CD4-positive, alpha-beta T cell (primary cell): Measurements from ENCODE around the gene RAB7A. TPM values are rescaled to one million over a fixed set of nuclear protein-coding genes. Genes with fewer than 3 reads are reported as not detected.
"Not testable (repeated sequence)": the region's sequence is repeated elsewhere in the genome, so short reads cannot be mapped to it uniquely, and the experiment has no call there.

ENCODE experiments used
- ATAC-seq: fragments of 200-7000 bp; cut with Tn5 transposase; one replicate; pipeline ENCODE4 v1.10.0; 2022; ENCODE audit warnings: mild to moderate bottlenecking; ENCODE audit not compliant: poor library complexity
- CTCF ChIA-PET: fragments of 350-600 bp; sonication (Branson Sonifier 250); formaldehyde crosslinking; loops from one replicate; lab custom pipeline; 2021; ENCODE audit warnings: antibody characterized with exemption, inconsistent platforms; lab: Charles Lee
- POLR2A ChIA-PET: fragments of 350-600 bp; sonication (Branson Sonifier 250); formaldehyde crosslinking; loops from one replicate; lab custom pipeline; 2021; ENCODE audit warnings: antibody characterized with exemption, inconsistent platforms; lab: Charles Lee
- DNase-seq, 14 experiments: peaks; one replicate each; pipeline ENCODE4 v3.0.0-alpha.2; 2013 to 2020; ENCODE audit warnings: mixed read lengths in 2 of 14
- H3K27ac ChIP-seq, 2 donors: one replicate each; pipeline versions ENCODE4 v1.5.1 to v1.7.0; 2013; ENCODE audit warnings: low read length in 2 of 2, low read depth in 1 of 2, mild to moderate bottlenecking in 1 of 2
- H3K27me3 ChIP-seq, 2 experiments: 1 replicate in 1 of 2; 2 replicates in 1 of 2; pipeline versions ENCODE4 v1.6.1 to v1.7.0; 2013; ENCODE audit warnings: low read length in 2 of 2, control low read depth in 1 of 2, mild to moderate bottlenecking in 1 of 2, moderate library complexity in 1 of 2; ENCODE audit not compliant: insufficient read depth in 2 of 2, control insufficient read depth in 1 of 2
- H3K36me3 ChIP-seq: one replicate; pipeline ENCODE4 v1.6.1; 2013; ENCODE audit warnings: low read length, control low read depth; ENCODE audit not compliant: insufficient read depth
- H3K4me1 ChIP-seq: one replicate; pipeline ENCODE4 v1.6.1; 2013; ENCODE audit warnings: low read length, control low read depth; ENCODE audit not compliant: insufficient read depth
- H3K4me3 ChIP-seq: one replicate; pipeline ENCODE4 v1.5.1; 2013; ENCODE audit warnings: mild to moderate bottlenecking, low read length, moderate library complexity
- H3K9me3 ChIP-seq, 2 experiments: 1 replicate in 1 of 2; 2 replicates in 1 of 2; pipeline versions ENCODE4 v1.6.1 to v1.7.0; 2013; ENCODE audit warnings: low read length in 2 of 2, mild to moderate bottlenecking in 2 of 2, control low read depth in 1 of 2, moderate library complexity in 1 of 2; ENCODE audit not compliant: control insufficient read depth in 1 of 2, insufficient read depth in 1 of 2
- H3K27ac Mint-ChIP-seq: one replicate; pipeline ENCODE4 v1.8.0; 2020; ENCODE audit warnings: mixed read lengths
- H3K27me3 Mint-ChIP-seq: one replicate; pipeline ENCODE4 v1.8.0; 2021; ENCODE audit warnings: mixed read lengths
- H3K36me3 Mint-ChIP-seq: one replicate; pipeline ENCODE4 v1.8.0; 2021; ENCODE audit warnings: low read depth, mixed read lengths
- H3K4me1 Mint-ChIP-seq: one replicate; pipeline ENCODE4 v1.8.0; 2021; ENCODE audit warnings: low read depth, mixed read lengths
- H3K4me3 Mint-ChIP-seq: one replicate; pipeline ENCODE4 v1.8.0; 2020; ENCODE audit warnings: mild to moderate bottlenecking, mixed read lengths
- H3K9me3 Mint-ChIP-seq: one replicate; pipeline ENCODE4 v1.8.0; 2020; ENCODE audit warnings: mixed read lengths
- intact Hi-C, 2 experiments: fragments of 100-400 bp; cut with DNase I in 1 of 2; cut with micrococcal nuclease in 1 of 2; formaldehyde crosslinking; loops; one replicate each; pipeline versions ENCODE4 v1.15.1 to v1.9.0; 2023 to 2025; cut with DNase I, micrococcal nuclease
- total RNA-seq, 174 experiments: library from RNA in 2 of 174; stranded (reverse) in 2 of 174; gene quantifications; one replicate each; pipeline ENCODE4 v1.2.3 and lab custom pipeline; 2021 to 2026
- TF ChIP-seq, protein P1 (sequence below): fragments of 200-600 bp; IDR thresholded peaks from one replicate; pipeline ENCODE4 v1.8.0; 2022; ENCODE audit warnings: antibody characterized with exemption, mild to moderate bottlenecking

RAB7A gene
- total RNA-seq, 2 experiments from 2014 or later: 113 to 121 TPM

- Histone ChIP-seq H3K27ac (peak overlapping the region in 1 of 2 donors; percentile 20), H3K27me3 (no peaks in the 10 kb centered on the region), H3K4me3 (no peak overlapping the region), H3K4me1 (peaks cover 23% of the 10 kb centered on the region), H3K9me3 (peaks cover 0 to 4% of the 10 kb centered on the region in 2 experiments), H3K36me3 (no peaks in the 10 kb centered on the region)
- DNase-seq (peak in 8 of 14 experiments; percentile 4 to 76 (median 38)), ATAC-seq (peak; percentile 88)
- Mint-ChIP-seq H3K27ac (peak overlapping the region; percentile 80), H3K27me3 (no peaks in the 10 kb centered on the region), H3K4me3 (no peak overlapping the region), H3K9me3 (no peaks in the 10 kb centered on the region), H3K36me3 (no peaks in the 10 kb centered on the region), H3K4me1 (peaks cover 25% of the 10 kb centered on the region)
- intact Hi-C loops: no loop called here
- ChIA-PET POLR2A (interaction anchor here (0.8 to 2.4 kb wide), 8 partner anchors 11 to 80 kb away, joined by 3 to 17 read pairs (median 3); partner anchors contain the start of gene RAB7A), CTCF (interaction anchor here (1.1 to 1.3 kb wide), 2 partner anchors 11 to 34 kb away, joined by 3 to 7 read pairs; no protein-coding TSS in a partner anchor)
- TF ChIP-seq, protein P1, sequence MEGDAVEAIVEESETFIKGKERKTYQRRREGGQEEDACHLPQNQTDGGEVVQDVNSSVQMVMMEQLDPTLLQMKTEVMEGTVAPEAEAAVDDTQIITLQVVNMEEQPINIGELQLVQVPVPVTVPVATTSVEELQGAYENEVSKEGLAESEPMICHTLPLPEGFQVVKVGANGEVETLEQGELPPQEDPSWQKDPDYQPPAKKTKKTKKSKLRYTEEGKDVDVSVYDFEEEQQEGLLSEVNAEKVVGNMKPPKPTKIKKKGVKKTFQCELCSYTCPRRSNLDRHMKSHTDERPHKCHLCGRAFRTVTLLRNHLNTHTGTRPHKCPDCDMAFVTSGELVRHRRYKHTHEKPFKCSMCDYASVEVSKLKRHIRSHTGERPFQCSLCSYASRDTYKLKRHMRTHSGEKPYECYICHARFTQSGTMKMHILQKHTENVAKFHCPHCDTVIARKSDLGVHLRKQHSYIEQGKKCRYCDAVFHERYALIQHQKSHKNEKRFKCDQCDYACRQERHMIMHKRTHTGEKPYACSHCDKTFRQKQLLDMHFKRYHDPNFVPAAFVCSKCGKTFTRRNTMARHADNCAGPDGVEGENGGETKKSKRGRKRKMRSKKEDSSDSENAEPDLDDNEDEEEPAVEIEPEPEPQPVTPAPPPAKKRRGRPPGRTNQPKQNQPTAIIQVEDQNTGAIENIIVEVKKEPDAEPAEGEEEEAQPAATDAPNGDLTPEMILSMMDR: no peak
Measured at GRCh38 chr3:128714887-128715491, 11.0 kb upstream of the RAB7A start.

DNA sequence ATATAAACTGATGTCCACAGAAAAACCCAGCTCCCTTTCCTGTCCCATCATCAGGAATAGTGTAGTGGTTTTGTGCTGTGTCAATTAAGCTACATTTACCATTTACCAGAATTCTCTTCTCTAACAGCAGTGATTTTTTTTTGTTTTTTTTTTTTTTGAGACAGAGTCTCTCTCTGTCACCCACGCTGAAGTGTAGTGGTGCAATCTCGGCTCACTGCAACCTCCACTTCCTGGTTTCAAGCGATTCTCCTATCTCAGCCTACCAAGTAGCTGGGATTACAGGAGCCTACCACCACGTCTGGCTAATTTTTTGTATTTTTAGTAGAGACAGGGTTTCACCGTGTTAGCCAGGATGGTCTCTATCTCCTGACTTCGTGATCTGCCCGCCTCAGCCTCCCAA, 7.1 kb upstream of the RAB7A start:
- H3K4me1 ChIP-seq: peaks cover 23% of the 10 kb centered on the region
- H3K9me3 Mint-ChIP-seq, H3K36me3 Mint-ChIP-seq, intact Hi-C loops, H3K27ac Mint-ChIP-seq, H3K27ac ChIP-seq, H3K9me3 ChIP-seq, ATAC-seq, H3K4me3 Mint-ChIP-seq, H3K36me3 ChIP-seq, H3K27me3 ChIP-seq, CTCF ChIA-PET, H3K4me3 ChIP-seq, DNase-seq, H3K27me3 Mint-ChIP-seq: not testable (repeated sequence)
- peaks cover 25% of the 10 kb centered on the region for H3K4me1 Mint-ChIP-seq
- POLR2A ChIA-PET: interaction anchor here (1.4 kb wide), 1 partner anchor 38 kb away, joined by 3 read pairs; no protein-coding TSS in a partner anchor

GRCh38 chr3:128720891-128721290, 5.1 kb upstream of the RAB7A start:
- Mint-ChIP-seq H3K4me1 (peaks cover 25% of the 10 kb centered on the region), H3K9me3 (no peaks in the 10 kb centered on the region), H3K27me3 (no peaks in the 10 kb centered on the region), H3K36me3 (peaks cover 2% of the 10 kb centered on the region), H3K27ac (no peak overlapping the region), H3K4me3 (no peak overlapping the region)
- no peak overlapping the region for H3K27ac ChIP-seq
- no peaks in the 10 kb centered on the region for H3K9me3 ChIP-seq
- DNase-seq (no peak), ATAC-seq (no peak)
- intact Hi-C loops: loop anchor here in 1 of 2 experiments (10.0 kb wide), 1 partner anchor 1046 kb away; the partner anchor contains the start of gene ABTB1
- TF ChIP-seq, protein P1: no peak
- no peak overlapping the region for H3K4me3 ChIP-seq
- CTCF ChIA-PET: no interaction called here
- H3K27me3 ChIP-seq: no peaks in the 10 kb centered on the region
- POLR2A ChIA-PET: no interaction called here
- peaks cover 16% of the 10 kb centered on the region for H3K4me1 ChIP-seq
- no peaks in the 10 kb centered on the region for H3K36me3 ChIP-seq
